OCI-LY7 (cell line): ENCODE measurements around the gene PARD6A. TPM values are rescaled to one million over a fixed set of nuclear protein-coding genes. Genes with fewer than 3 reads are reported as not detected.

Experiments used
- BruUV-seq: library from RNA; stranded (reverse); fragments of 400-500 nt; replicated peaks from 2 replicates; lab custom pipeline; 2021; lab: Mats Ljungman, UMichigan
- CTCF ChIA-PET: fragments of 300-600 bp; sonication (Branson Sonifier 250); formaldehyde crosslinking; loops from one replicate; lab custom pipeline; 2022; ENCODE audit warnings: antibody characterized with exemption; ENCODE audit not compliant: unreplicated experiment; lab: Charles Lee
- POLR2A ChIA-PET: fragments of 300-600 bp; sonication (Branson Sonifier 250); formaldehyde crosslinking; loops from one replicate; lab custom pipeline; 2022; ENCODE audit warnings: antibody characterized with exemption; lab: Charles Lee
- DNase-seq: peaks from one replicate; pipeline ENCODE4 v3.0.0-alpha.2; 2015; ENCODE audit warnings: low spot score
- H2AFZ ChIP-seq: fragments of 200-600 bp; sonication (generic), shearing (Covaris generic); 2 replicates; pipeline ENCODE4 v1.6.1; 2014; ENCODE audit warnings: mild to moderate bottlenecking, antibody characterized with exemption, low read length, moderate library complexity
- H3K27ac ChIP-seq: fragments of 200-600 bp; sonication (generic); 2 replicates; pipeline ENCODE4 v1.5.1; 2014; ENCODE audit warnings: mixed run types, low read depth, mild to moderate bottlenecking, moderate library complexity, low read length, inconsistent platforms; ENCODE audit not compliant: poor library complexity, severe bottlenecking
- H3K36me3 ChIP-seq: fragments of 200-600 bp; sonication (generic); 2 replicates; pipeline ENCODE4 v1.6.1; 2014; ENCODE audit warnings: mild to moderate bottlenecking, antibody characterized with exemption, low read length, moderate library complexity, mixed read lengths; ENCODE audit not compliant: insufficient read depth
- H3K4me1 ChIP-seq: fragments of 200-600 bp; sonication (generic); 2 replicates; pipeline ENCODE4 v1.5.1; 2014; ENCODE audit warnings: mild to moderate bottlenecking, low read length; ENCODE audit not compliant: insufficient read depth, poor library complexity, severe bottlenecking
- H3K4me2 ChIP-seq: fragments of 200-600 bp; sonication (generic); 2 replicates; pipeline ENCODE4 v1.6.1; 2014; ENCODE audit warnings: mild to moderate bottlenecking, low read length
- H3K4me3 ChIP-seq: fragments of 200-600 bp; sonication (generic); 2 replicates; pipeline ENCODE4 v1.5.1; 2014; ENCODE audit warnings: mild to moderate bottlenecking, low read depth, low read length; ENCODE audit not compliant: poor library complexity, severe bottlenecking
- H3K79me2 ChIP-seq: fragments of 200-600 bp; sonication (generic); 2 replicates; pipeline ENCODE4 v1.6.1; 2016; ENCODE audit warnings: low read depth, mild to moderate bottlenecking, low read length, moderate library complexity, mixed read lengths; ENCODE audit not compliant: insufficient read depth
- H3K9me2 ChIP-seq: fragments of 200-600 bp; sonication (generic); 2 replicates; pipeline ENCODE4 v1.6.1; 2016; ENCODE audit warnings: mild to moderate bottlenecking, low read length, mixed read lengths; ENCODE audit not compliant: insufficient read depth
- H3K9me3 ChIP-seq: fragments of 200-600 bp; sonication (generic); 2 replicates; pipeline ENCODE4 v1.6.1; 2014; ENCODE audit warnings: mild to moderate bottlenecking, mixed run types, low read length, mixed read lengths
- H4K20me1 ChIP-seq: fragments of 200-600 bp; sonication (generic); 2 replicates; pipeline ENCODE4 v1.6.1; 2014; ENCODE audit warnings: mild to moderate bottlenecking, antibody characterized with exemption, low read length, moderate library complexity, mixed read lengths; ENCODE audit not compliant: insufficient read depth
- EZH2phosphoT487 ChIP-seq: fragments of 200-600 bp; sonication (generic); IDR thresholded peaks from 2 replicates; pipeline ENCODE4 v1.6.1; 2018; ENCODE audit warnings: low read depth, borderline replicate concordance, mild to moderate bottlenecking, mixed run types, antibody characterized with exemption, low read length, moderate library complexity, mixed read lengths
- intact Hi-C: fragments of 100-400 bp; cut with micrococcal nuclease; formaldehyde crosslinking; loops from one replicate; pipeline ENCODE4 v1.10.0; 2022; ENCODE audit not compliant: unreplicated experiment
- total RNA-seq, 2 experiments: library from RNA; depleted of rRNA in 1 of 2; stranded (reverse); fragments of >200 nt in 1 of 2; shearing (Covaris generic) in 1 of 2; gene quantifications; 2 replicates each; pipeline ENCODE4 v1.2.3, GENCODE V29; 2014 to 2022
- TF ChIP-seq, protein P1 (sequence below): fragments of 200-600 bp; sonication (generic); conservative IDR thresholded peaks from 2 replicates; pipeline ENCODE4 v1.5.1; 2014; ENCODE audit warnings: mild to moderate bottlenecking, antibody characterized with exemption, low read length, moderate library complexity, mixed read lengths

The PARD6A gene
- total RNA-seq, 2 experiments from 2014 or later = 14.0 to 23.3 TPM

DNA sequence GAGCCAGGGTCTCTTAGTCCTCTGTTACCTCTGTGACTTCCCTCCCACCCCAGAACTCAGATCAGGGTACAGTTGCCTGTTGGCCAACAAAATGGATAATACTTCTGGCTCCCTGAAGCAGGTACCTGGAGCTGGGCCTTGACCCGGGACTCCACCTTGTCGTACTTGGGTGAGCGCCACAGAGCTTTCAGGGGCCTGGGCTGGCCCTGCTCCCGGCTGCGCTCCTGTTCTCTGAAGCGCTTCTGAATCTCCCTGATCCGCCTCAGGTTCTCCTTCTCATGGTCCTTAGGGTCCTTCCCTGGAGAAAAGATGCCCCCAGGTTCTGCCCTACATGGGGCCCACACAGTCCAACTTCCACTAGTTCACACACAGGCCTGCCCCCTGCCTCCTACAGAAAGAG, 4.1 kb downstream of the PARD6A start:
- H2AFZ ChIP-seq = no peak overlapping the region
- ChIA-PET CTCF (no interaction called here), POLR2A (no interaction called here)
- H4K20me1 ChIP-seq = no peaks in the 10 kb centered on the region
- H3K36me3 ChIP-seq = peaks cover 1% of the 10 kb centered on the region; the same call in 1 of the 2 replicates
- no peak for DNase-seq
- BruUV-seq = no TSS peak
- H3K9me3 ChIP-seq = no peaks in the 10 kb centered on the region
- no peak overlapping the region for H3K27ac ChIP-seq
- TF ChIP-seq, protein P1, sequence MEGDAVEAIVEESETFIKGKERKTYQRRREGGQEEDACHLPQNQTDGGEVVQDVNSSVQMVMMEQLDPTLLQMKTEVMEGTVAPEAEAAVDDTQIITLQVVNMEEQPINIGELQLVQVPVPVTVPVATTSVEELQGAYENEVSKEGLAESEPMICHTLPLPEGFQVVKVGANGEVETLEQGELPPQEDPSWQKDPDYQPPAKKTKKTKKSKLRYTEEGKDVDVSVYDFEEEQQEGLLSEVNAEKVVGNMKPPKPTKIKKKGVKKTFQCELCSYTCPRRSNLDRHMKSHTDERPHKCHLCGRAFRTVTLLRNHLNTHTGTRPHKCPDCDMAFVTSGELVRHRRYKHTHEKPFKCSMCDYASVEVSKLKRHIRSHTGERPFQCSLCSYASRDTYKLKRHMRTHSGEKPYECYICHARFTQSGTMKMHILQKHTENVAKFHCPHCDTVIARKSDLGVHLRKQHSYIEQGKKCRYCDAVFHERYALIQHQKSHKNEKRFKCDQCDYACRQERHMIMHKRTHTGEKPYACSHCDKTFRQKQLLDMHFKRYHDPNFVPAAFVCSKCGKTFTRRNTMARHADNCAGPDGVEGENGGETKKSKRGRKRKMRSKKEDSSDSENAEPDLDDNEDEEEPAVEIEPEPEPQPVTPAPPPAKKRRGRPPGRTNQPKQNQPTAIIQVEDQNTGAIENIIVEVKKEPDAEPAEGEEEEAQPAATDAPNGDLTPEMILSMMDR = no peak
- no peak for TF ChIP-seq EZH2phosphoT487
- H3K79me2 ChIP-seq = no peaks in the 10 kb centered on the region
- intact Hi-C loops = no loop called here
- H3K4me2 ChIP-seq = no peak overlapping the region
- H3K4me3 ChIP-seq = no peak overlapping the region
- H3K9me2 ChIP-seq = no peaks in the 10 kb centered on the region
- peaks cover 45% of the 10 kb centered on the region for H3K4me1 ChIP-seq

DNA sequence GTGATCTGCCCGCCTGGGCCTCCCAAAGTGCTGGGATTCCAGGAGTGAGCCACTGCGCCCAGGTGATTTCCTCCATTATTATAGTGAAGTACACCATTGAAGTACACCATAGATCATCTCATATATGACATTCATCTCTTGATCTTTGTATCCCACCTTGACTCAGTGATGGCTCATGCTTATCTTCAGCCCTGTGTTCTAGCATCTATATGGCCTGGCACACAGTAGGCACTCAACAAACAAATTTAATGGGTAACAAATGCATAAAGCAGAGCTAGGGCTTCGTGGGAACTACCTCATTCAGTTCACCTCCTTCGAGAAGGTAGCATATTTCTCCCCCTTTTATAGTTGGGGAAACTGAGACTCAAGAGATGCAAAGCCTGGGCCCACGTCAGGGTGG, 4.8 kb downstream of the PARD6A start:
- H3K4me2 ChIP-seq = peak overlapping the region; percentile 93
- intact Hi-C loops = no loop called here
- no TSS peak for BruUV-seq
- H3K4me3 ChIP-seq = peak overlapping the region; percentile 69
- ChIA-PET CTCF (interaction anchor here (0.6 kb wide), 1 partner anchor 21 kb away, joined by 4 read pairs; the partner anchor contains the start of gene CARMIL2), POLR2A (no interaction called here)
- DNase-seq = no peak
- H4K20me1 ChIP-seq = no peaks in the 10 kb centered on the region
- no peak for TF ChIP-seq EZH2phosphoT487
- TF ChIP-seq, protein P1 = no peak
- no peaks in the 10 kb centered on the region for H3K79me2 ChIP-seq
- H3K9me2 ChIP-seq = no peaks in the 10 kb centered on the region
- H2AFZ ChIP-seq = no peak overlapping the region
- H3K4me1 ChIP-seq = peaks cover 45% of the 10 kb centered on the region
- H3K9me3 ChIP-seq = no peaks in the 10 kb centered on the region
- H3K36me3 ChIP-seq = no peaks in the 10 kb centered on the region
- no peak overlapping the region for H3K27ac ChIP-seq

DNA sequence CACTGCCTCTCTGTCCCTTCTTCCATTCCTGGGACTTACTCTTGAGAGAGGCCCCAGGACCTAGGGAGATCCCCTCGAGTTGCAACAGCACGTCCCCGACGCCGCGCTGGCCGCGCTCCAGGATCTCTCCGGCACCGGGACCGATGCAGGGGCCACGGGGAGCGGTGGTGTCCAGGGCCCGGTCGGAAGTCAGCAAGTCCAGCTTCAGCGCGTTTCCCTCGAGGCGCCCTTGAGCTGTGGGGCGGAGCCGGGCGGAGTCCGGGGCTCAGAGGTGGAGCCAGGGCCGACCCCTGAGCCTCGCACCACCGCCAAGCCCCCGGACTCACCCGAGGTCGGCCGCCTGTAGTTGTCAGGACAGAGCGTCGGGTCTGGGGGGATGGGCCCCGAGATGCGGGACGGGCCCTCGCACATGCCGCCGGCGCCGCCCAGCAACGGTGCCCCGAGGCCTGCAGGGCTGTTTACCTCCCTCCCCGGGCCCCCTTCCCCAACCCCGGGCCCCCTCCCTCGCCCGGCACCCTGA, 5.3 kb downstream of the PARD6A start:
- intact Hi-C loops = no loop called here
- POLR2A ChIA-PET = interaction anchor here (0.6 kb wide), 1 partner anchor 119 kb away, joined by 3 read pairs; no protein-coding TSS in a partner anchor
- no peak overlapping the region for H3K27ac ChIP-seq
- CTCF ChIA-PET = interaction anchor here (0.6 to 1.8 kb wide), 2 partner anchors 21 to 146 kb away, joined by 4 to 6 read pairs; partner anchors contain the start of gene CARMIL2
- H3K9me3 ChIP-seq = no peaks in the 10 kb centered on the region
- BruUV-seq = no TSS peak
- no peaks in the 10 kb centered on the region for H3K79me2 ChIP-seq
- H2AFZ ChIP-seq = peak overlapping the region; percentile 60; the same call in 1 of the 2 replicates
- DNase-seq = no peak
- TF ChIP-seq EZH2phosphoT487 = no peak
- TF ChIP-seq, protein P1 = no peak
- H3K4me1 ChIP-seq = peaks cover 44% of the 10 kb centered on the region
- no peaks in the 10 kb centered on the region for H3K36me3 ChIP-seq
- peak overlapping the region; percentile 93 for H3K4me2 ChIP-seq
- H3K4me3 ChIP-seq = peak overlapping the region; percentile 69
- no peaks in the 10 kb centered on the region for H4K20me1 ChIP-seq
- no peaks in the 10 kb centered on the region for H3K9me2 ChIP-seq
